HEK293 (cell line): ENCODE results near the gene POLR2L.

Experiments used
- KLF1 ChIP-seq: fragments of 450-650 bp; formaldehyde crosslinking; IDR thresholded peaks from 2 replicates; pipeline ENCODE4 v1.5.1; 2016; ENCODE audit warnings: missing biosample characterization, missing genetic modification characterization
- KLF10 ChIP-seq: fragments of 450-650 bp; IDR thresholded peaks from 2 replicates; pipeline ENCODE4 v1.5.1; 2018; ENCODE audit warnings: missing biosample characterization, mild to moderate bottlenecking, missing genetic modification characterization
- MEIS1 ChIP-seq: sonication (generic); formaldehyde crosslinking; IDR thresholded peaks from 2 replicates; pipeline ENCODE4 v1.8.1; 2022; ENCODE audit warnings: missing genetic modification reagents, mild to moderate bottlenecking, borderline replicate concordance
- MYNN ChIP-seq: fragments of 450-650 bp; formaldehyde crosslinking; IDR thresholded peaks from 2 replicates; pipeline ENCODE4 v1.5.1; 2016; ENCODE audit warnings: missing biosample characterization, missing genetic modification characterization, borderline replicate concordance
- OVOL3 ChIP-seq: fragments of 450-650 bp; formaldehyde crosslinking; IDR thresholded peaks from 2 replicates; pipeline ENCODE4 v1.5.1; 2016; ENCODE audit warnings: missing biosample characterization, missing genetic modification characterization
- PBX3 ChIP-seq: sonication (generic); formaldehyde crosslinking; IDR thresholded peaks from 2 replicates; pipeline ENCODE4 v1.8.1; 2022; ENCODE audit warnings: mild to moderate bottlenecking, moderate library complexity, missing genetic modification reagents
- SP3 ChIP-seq: fragments of 450-650 bp; formaldehyde crosslinking; IDR thresholded peaks from 2 replicates; pipeline ENCODE4 v1.5.1; 2016; ENCODE audit warnings: missing biosample characterization, missing genetic modification characterization
- TRIM28 ChIP-seq: IDR thresholded peaks from 2 replicates; pipeline ENCODE4 v1.6.1; 2011; ENCODE audit warnings: low read length, control low read depth, borderline replicate concordance
- ZBTB10 ChIP-seq: fragments of 450-650 bp; formaldehyde crosslinking; IDR thresholded peaks from 2 replicates; pipeline ENCODE4 v1.5.1; 2016; ENCODE audit warnings: missing biosample characterization, missing genetic modification characterization
- ZBTB11 ChIP-seq: fragments of 450-650 bp; formaldehyde crosslinking; conservative IDR thresholded peaks from 2 replicates; pipeline ENCODE4 v1.5.1; 2016; ENCODE audit warnings: low read depth, missing biosample characterization, missing genetic modification characterization
- ZBTB20 ChIP-seq: fragments of 450-650 bp; formaldehyde crosslinking; IDR thresholded peaks from 2 replicates; pipeline ENCODE4 v1.5.1; 2016; ENCODE audit warnings: missing biosample characterization, missing genetic modification characterization
- ZEB2 ChIP-seq: fragments of 450-650 bp; formaldehyde crosslinking; IDR thresholded peaks from 2 replicates; pipeline ENCODE4 v1.5.1; 2016; ENCODE audit warnings: missing biosample characterization, missing genetic modification characterization
- ZFP41 ChIP-seq: fragments of 450-650 bp; formaldehyde crosslinking; IDR thresholded peaks from 2 replicates; pipeline ENCODE4 v1.5.1; 2016; ENCODE audit warnings: missing biosample characterization, missing genetic modification characterization, borderline replicate concordance
- ZNF132 ChIP-seq: fragments of 450-650 bp; formaldehyde crosslinking; IDR thresholded peaks from 2 replicates; pipeline ENCODE4 v1.5.1; 2017; ENCODE audit warnings: missing biosample characterization, missing genetic modification characterization, borderline replicate concordance
- ZNF133 ChIP-seq: fragments of 450-650 bp; formaldehyde crosslinking; IDR thresholded peaks from 2 replicates; pipeline ENCODE4 v1.5.1; 2016; ENCODE audit warnings: missing biosample characterization, missing genetic modification characterization
- ZNF146 ChIP-seq: fragments of 450-650 bp; formaldehyde crosslinking; IDR thresholded peaks from 2 replicates; pipeline ENCODE4 v1.5.1; 2016; ENCODE audit warnings: missing biosample characterization, missing genetic modification characterization
- ZNF157 ChIP-seq: fragments of 450-650 bp; formaldehyde crosslinking; IDR thresholded peaks from 2 replicates; pipeline ENCODE4 v1.5.1; 2016; ENCODE audit warnings: missing biosample characterization, missing genetic modification characterization
- ZNF19 ChIP-seq: fragments of 450-650 bp; formaldehyde crosslinking; IDR thresholded peaks from 2 replicates; pipeline ENCODE4; 2016; ENCODE audit warnings: missing biosample characterization, missing genetic modification characterization, low read depth
- ZNF24 ChIP-seq: fragments of 450-650 bp; formaldehyde crosslinking; IDR thresholded peaks from 2 replicates; pipeline ENCODE4 v1.5.1; 2016; ENCODE audit warnings: missing biosample characterization, missing genetic modification characterization
- ZNF324 ChIP-seq: fragments of 450-650 bp; formaldehyde crosslinking; IDR thresholded peaks from 2 replicates; pipeline ENCODE4 v1.5.1; 2016; ENCODE audit warnings: missing biosample characterization, missing genetic modification characterization
- ZNF394 ChIP-seq: fragments of 450-650 bp; formaldehyde crosslinking; IDR thresholded peaks from 2 replicates; pipeline ENCODE4 v1.5.1; 2016; ENCODE audit warnings: missing biosample characterization, missing genetic modification characterization, mild to moderate bottlenecking, moderate library complexity, borderline replicate concordance
- ZNF449 ChIP-seq: fragments of 450-650 bp; formaldehyde crosslinking; IDR thresholded peaks from 2 replicates; pipeline ENCODE4 v1.5.1; 2017; ENCODE audit warnings: missing biosample characterization, mild to moderate bottlenecking, missing genetic modification characterization, moderate library complexity
- ZNF510 ChIP-seq: fragments of 450-650 bp; formaldehyde crosslinking; IDR thresholded peaks from 2 replicates; pipeline ENCODE4 v1.5.1; 2018; ENCODE audit warnings: mild to moderate bottlenecking, missing genetic modification characterization, missing biosample characterization; ENCODE audit not compliant: insufficient replicate concordance
- ZNF558 ChIP-seq: fragments of 450-650 bp; formaldehyde crosslinking; IDR thresholded peaks from 2 replicates; pipeline ENCODE4 v1.5.1; 2016; ENCODE audit warnings: missing biosample characterization, missing genetic modification characterization
- ZNF560 ChIP-seq: fragments of 450-650 bp; formaldehyde crosslinking; IDR thresholded peaks from 2 replicates; pipeline ENCODE4 v1.5.1; 2017; ENCODE audit warnings: missing biosample characterization, missing genetic modification characterization, borderline replicate concordance
- ZNF610 ChIP-seq: fragments of 450-650 bp; formaldehyde crosslinking; IDR thresholded peaks from 2 replicates; pipeline ENCODE4 v1.5.1; 2016; ENCODE audit warnings: missing biosample characterization, missing genetic modification characterization, borderline replicate concordance
- ZNF768 ChIP-seq: fragments of 450-650 bp; formaldehyde crosslinking; IDR thresholded peaks from 2 replicates; pipeline ENCODE4 v1.5.1; 2018; ENCODE audit warnings: missing biosample characterization, mild to moderate bottlenecking, missing genetic modification characterization
- ZNF777 ChIP-seq: fragments of 450-650 bp; formaldehyde crosslinking; IDR thresholded peaks from 2 replicates; pipeline ENCODE4 v1.5.1; 2017; ENCODE audit warnings: missing biosample characterization, missing genetic modification characterization, borderline replicate concordance
- ZNF830 ChIP-seq: fragments of 450-650 bp; IDR thresholded peaks from 2 replicates; pipeline ENCODE4 v1.5.0; 2018; ENCODE audit warnings: missing biosample characterization, missing genetic modification characterization, low read depth, mild to moderate bottlenecking, moderate library complexity
- TF ChIP-seq, protein P1 (sequence below): fragments of 450-650 bp; formaldehyde crosslinking; IDR thresholded peaks from 2 replicates; pipeline ENCODE4 v1.5.1; 2016; ENCODE audit warnings: missing biosample characterization, missing genetic modification characterization, low read depth

Gene POLR2L

DNA sequence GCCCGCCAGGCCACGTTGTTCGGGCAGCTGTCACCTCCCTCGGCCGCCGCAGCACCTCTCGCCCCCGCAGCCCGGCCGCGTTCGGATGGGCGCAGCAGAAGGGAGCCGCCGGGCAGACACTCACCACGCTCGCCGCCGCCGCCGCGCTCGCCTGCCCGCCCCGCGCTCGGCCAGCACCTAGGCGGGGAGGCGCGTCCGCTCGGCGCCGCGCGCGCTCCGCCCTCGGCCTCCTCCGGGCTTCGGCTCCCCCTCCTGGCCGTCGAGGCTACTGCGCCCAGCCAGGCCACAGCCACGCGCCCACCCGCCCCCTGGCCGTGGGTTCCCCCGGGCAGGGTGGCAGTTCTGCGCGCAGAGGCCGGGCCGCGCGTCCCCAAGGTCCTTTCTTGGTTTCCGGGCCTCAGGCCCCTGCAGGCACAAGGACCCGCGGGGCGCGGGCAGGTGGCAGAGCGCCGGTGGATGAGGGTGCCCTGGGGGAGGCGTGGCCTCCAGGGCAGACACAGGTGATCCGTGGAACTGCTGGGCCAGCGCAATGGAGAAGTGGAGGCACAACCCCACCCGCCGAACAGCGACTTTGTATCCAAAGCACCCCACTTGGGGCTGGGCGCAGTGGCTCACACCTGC is 44.1 kb downstream of the POLR2L start, which contains the start of gene SLC25A22 (continued):
- TF ChIP-seq, protein P1, sequence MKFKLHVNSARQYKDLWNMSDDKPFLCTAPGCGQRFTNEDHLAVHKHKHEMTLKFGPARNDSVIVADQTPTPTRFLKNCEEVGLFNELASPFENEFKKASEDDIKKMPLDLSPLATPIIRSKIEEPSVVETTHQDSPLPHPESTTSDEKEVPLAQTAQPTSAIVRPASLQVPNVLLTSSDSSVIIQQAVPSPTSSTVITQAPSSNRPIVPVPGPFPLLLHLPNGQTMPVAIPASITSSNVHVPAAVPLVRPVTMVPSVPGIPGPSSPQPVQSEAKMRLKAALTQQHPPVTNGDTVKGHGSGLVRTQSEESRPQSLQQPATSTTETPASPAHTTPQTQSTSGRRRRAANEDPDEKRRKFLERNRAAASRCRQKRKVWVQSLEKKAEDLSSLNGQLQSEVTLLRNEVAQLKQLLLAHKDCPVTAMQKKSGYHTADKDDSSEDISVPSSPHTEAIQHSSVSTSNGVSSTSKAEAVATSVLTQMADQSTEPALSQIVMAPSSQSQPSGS (tag by site-specific recombination): no peak
- TF ChIP-seq ZNF510 (tag by site-specific recombination): no peak
- 0 out of 2 replicates have a peak, but pooled peaks have one; percentile 38 for TF ChIP-seq KLF10 (tag by site-specific recombination)
- TF ChIP-seq TRIM28: no peak
- no peak for TF ChIP-seq ZFP41 (tag by site-specific recombination)
- no peak for TF ChIP-seq SP3 (tag by site-specific recombination)
- TF ChIP-seq ZNF24 (tag by site-specific recombination): no peak
- TF ChIP-seq MEIS1 (CRISPR knock-in tag): no peak; the same call in 1 of the 2 replicates
- TF ChIP-seq ZNF133 (tag by site-specific recombination): no peak
- TF ChIP-seq ZNF324: no peak
- TF ChIP-seq ZNF830 (tag by site-specific recombination): no peak
- TF ChIP-seq ZNF146 (tag by site-specific recombination): no peak
- TF ChIP-seq ZNF157 (tag by site-specific recombination): no peak
- TF ChIP-seq ZEB2 (tag by site-specific recombination): peak; percentile 10; the same call in 1 of the 2 replicates
- TF ChIP-seq ZNF560 (tag by site-specific recombination): no peak
- no peak for TF ChIP-seq ZNF777
- no peak for TF ChIP-seq MYNN (tag by site-specific recombination)
- no peak for TF ChIP-seq ZBTB10
- TF ChIP-seq ZNF394 (tag by site-specific recombination): no peak
- TF ChIP-seq OVOL3 (tag by site-specific recombination): no peak
- TF ChIP-seq ZBTB11: no peak
- no peak for TF ChIP-seq ZNF19
- no peak for TF ChIP-seq ZBTB20 (tag by site-specific recombination)
- TF ChIP-seq ZNF610: no peak
- TF ChIP-seq ZNF449 (tag by site-specific recombination): no peak
- no peak for TF ChIP-seq ZNF132 (tag by site-specific recombination)
- TF ChIP-seq PBX3: peak; percentile 69; the same call in 1 of the 2 replicates
- TF ChIP-seq KLF1 (tag by site-specific recombination): no peak
- no peak for TF ChIP-seq ZNF558
- no peak for TF ChIP-seq ZNF768 (tag by site-specific recombination)
